DOHH2 (cell line): ENCODE data around the gene ACSF3.

Experiments
- H3F3A ChIP-seq: fragments of 200-600 bp; sonication (generic), shearing (Covaris generic); 2 replicates; pipeline ENCODE4 v1.6.0; 2016; ENCODE audit warnings: antibody characterized with exemption, mild to moderate bottlenecking; ENCODE audit not compliant: control insufficient read depth, insufficient read depth
- H3K27ac ChIP-seq: fragments of 200-600 bp; sonication (generic); 2 replicates; pipeline ENCODE4 v1.5.1; 2014; ENCODE audit warnings: low read depth, mild to moderate bottlenecking, low read length, moderate library complexity
- H3K27me3 ChIP-seq: fragments of 200-600 bp; sonication (generic); 2 replicates; pipeline ENCODE4 v1.6.1; 2014; ENCODE audit warnings: mild to moderate bottlenecking, low read length, mixed read lengths; ENCODE audit not compliant: control insufficient read depth
- H3K36me3 ChIP-seq: fragments of 200-600 bp; sonication (generic); 2 replicates; pipeline ENCODE4 v1.6.1; 2014; ENCODE audit warnings: mild to moderate bottlenecking, low read length, moderate library complexity, mixed read lengths; ENCODE audit not compliant: control insufficient read depth
- H3K4me1 ChIP-seq: fragments of 200-600 bp; sonication (generic); 2 replicates; pipeline ENCODE4 v1.6.1; 2014; ENCODE audit warnings: mild to moderate bottlenecking, low read length, mixed read lengths; ENCODE audit not compliant: control insufficient read depth
- H3K4me2 ChIP-seq: fragments of 200-600 bp; sonication (generic); 2 replicates; pipeline ENCODE4 v1.6.0; 2014; ENCODE audit warnings: mild to moderate bottlenecking, low read length, moderate library complexity
- H3K4me3 ChIP-seq: fragments of 200-600 bp; sonication (generic); 2 replicates; pipeline ENCODE4 v1.5.1; 2014; ENCODE audit warnings: mild to moderate bottlenecking, low read length, mixed read lengths
- H3K79me2 ChIP-seq: fragments of 200-600 bp; sonication (generic); 2 replicates; pipeline ENCODE4 v1.6.1; 2014; ENCODE audit warnings: mild to moderate bottlenecking, low read length, mixed read lengths; ENCODE audit not compliant: control insufficient read depth
- H3K9me2 ChIP-seq: fragments of 200-600 bp; sonication (generic); replicated peaks from 2 replicates; pipeline ENCODE4 v1.6.1; 2014; ENCODE audit warnings: mild to moderate bottlenecking, low read length, mixed read lengths; ENCODE audit not compliant: control insufficient read depth
- H3K9me3 ChIP-seq: fragments of 200-600 bp; sonication (generic); 2 replicates; pipeline ENCODE4 v1.6.1; 2014; ENCODE audit warnings: antibody characterized with exemption, low read length, mixed read lengths; ENCODE audit not compliant: control insufficient read depth, insufficient read depth
- H4K20me1 ChIP-seq: fragments of 200-600 bp; sonication (generic); 2 replicates; pipeline ENCODE4 v1.6.0; 2014; ENCODE audit warnings: low read depth, mild to moderate bottlenecking, antibody characterized with exemption, low read length, moderate library complexity; ENCODE audit not compliant: control insufficient read depth, insufficient read depth
- CTCF ChIP-seq: fragments of 200-600 bp; sonication (generic); IDR thresholded peaks from one replicate; pipeline ENCODE4 v1.5.1; 2014; ENCODE audit warnings: antibody characterized with exemption, mild to moderate bottlenecking, low read depth, low read length; ENCODE audit not compliant: poor library complexity, severe bottlenecking
- EZH2phosphoT487 ChIP-seq: fragments of 200-600 bp; sonication (generic); IDR thresholded peaks from 2 replicates; pipeline ENCODE4 v1.6.1; 2017; ENCODE audit warnings: borderline replicate concordance, mild to moderate bottlenecking, antibody characterized with exemption, low read length, moderate library complexity, mixed read lengths

The ACSF3 gene

GRCh38 chr16:89142474-89143195, 49.0 kb downstream of the ACSF3 start:
- peaks cover 3% of the 10 kb centered on the region; the same call in 1 of the 2 replicates for H3K9me3 ChIP-seq
- TF ChIP-seq EZH2phosphoT487: no peak
- no peak for TF ChIP-seq CTCF
- H3K4me1 ChIP-seq: peaks cover 4% of the 10 kb centered on the region; the same call in 1 of the 2 replicates
- no peak overlapping the region for H3K4me3 ChIP-seq
- no peaks in the 10 kb centered on the region for H3K9me2 ChIP-seq
- no peaks in the 10 kb centered on the region for H4K20me1 ChIP-seq
- no peaks in the 10 kb centered on the region for H3K79me2 ChIP-seq
- H3K36me3 ChIP-seq: peaks cover 95% of the 10 kb centered on the region
- H3K27ac ChIP-seq: no peak overlapping the region
- no peak overlapping the region for H3K4me2 ChIP-seq
- H3K27me3 ChIP-seq: no peaks in the 10 kb centered on the region
- no peaks in the 10 kb centered on the region for H3F3A ChIP-seq

- no peak overlapping the region for H3K4me2 ChIP-seq
- H4K20me1 ChIP-seq: no peaks in the 10 kb centered on the region
- no peak overlapping the region for H3K27ac ChIP-seq
- 0 out of 2 replicates have a peak, but pooled peaks cover 2% of the 10 kb centered on the region for H3F3A ChIP-seq
- no peaks in the 10 kb centered on the region for H3K27me3 ChIP-seq
- peaks cover 4% of the 10 kb centered on the region; the same call in 1 of the 2 replicates for H3K4me1 ChIP-seq
- no peak overlapping the region for H3K4me3 ChIP-seq
- peaks cover 3% of the 10 kb centered on the region; the same call in 1 of the 2 replicates for H3K9me3 ChIP-seq
- H3K9me2 ChIP-seq: no peaks in the 10 kb centered on the region
- peaks cover 95% of the 10 kb centered on the region for H3K36me3 ChIP-seq
- TF ChIP-seq EZH2phosphoT487: no peak
- TF ChIP-seq CTCF: no peak
- no peaks in the 10 kb centered on the region for H3K79me2 ChIP-seq
Measured at GRCh38 chr16:89143201-89143741, 49.6 kb downstream of the ACSF3 start.

- Histone ChIP-seq H3K27ac (no peak overlapping the region), H3K4me3 (no peak overlapping the region), H3K9me3 (peaks cover 7% of the 10 kb centered on the region; the same call in 1 of the 2 replicates), H3K4me1 (peaks cover 4% of the 10 kb centered on the region; the same call in 1 of the 2 replicates), H3K4me2 (no peak overlapping the region), H3K9me2 (no peaks in the 10 kb centered on the region), H3K27me3 (no peaks in the 10 kb centered on the region), H4K20me1 (no peaks in the 10 kb centered on the region), H3K79me2 (no peaks in the 10 kb centered on the region), H3F3A (peaks cover 7% of the 10 kb centered on the region; the same call in 1 of the 2 replicates), H3K36me3 (peaks cover 95% of the 10 kb centered on the region)
- TF ChIP-seq CTCF (no peak), EZH2phosphoT487 (no peak)
Measured at GRCh38 chr16:89143911-89144675, 50.4 kb downstream of the ACSF3 start.
